Activated naive CD4-positive, alpha-beta T cell treated with Interleukin-2 at 50 U/mL for 16 hours (primary cell): ENCODE measurements around the gene ROBO2.

ENCODE experiments used
- DNase-seq: peaks from one replicate; pipeline ENCODE4 v3.0.0-alpha.2; 2020

ROBO2 gene

DNA sequence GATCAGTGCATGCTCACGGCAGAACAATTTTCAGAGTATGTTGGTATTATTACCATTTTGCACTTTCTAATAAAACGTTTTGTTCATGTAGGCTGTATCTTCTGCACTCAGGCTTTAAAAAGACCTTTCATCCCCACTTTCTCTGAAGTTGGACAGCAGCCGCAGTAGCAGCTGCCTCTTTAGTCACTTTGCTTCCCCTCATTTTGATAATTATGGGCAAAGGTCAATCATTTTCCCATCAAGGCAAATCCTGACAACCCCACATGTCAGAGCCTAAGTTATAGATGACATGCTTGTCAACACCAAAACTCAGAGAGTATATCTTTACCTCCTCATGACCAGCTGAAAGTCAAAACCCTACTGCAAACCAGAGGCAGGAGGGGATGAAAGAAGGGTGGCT, 99.7 kb downstream of the ROBO2 start:
- DNase-seq, result no peak

- DNase-seq, result no peak
Measured at GRCh38 chr3:77141423-77141822, 101.5 kb downstream of the ROBO2 start.

- no peak for DNase-seq
Measured at GRCh38 chr3:77142578-77142977, 102.7 kb downstream of the ROBO2 start.

GRCh38 chr3:77146004-77146403, 106.1 kb downstream of the ROBO2 start:
- DNase-seq, result no peak

GRCh38 chr3:77147836-77148578, 108.1 kb downstream of the ROBO2 start:
- no peak for DNase-seq

DNA sequence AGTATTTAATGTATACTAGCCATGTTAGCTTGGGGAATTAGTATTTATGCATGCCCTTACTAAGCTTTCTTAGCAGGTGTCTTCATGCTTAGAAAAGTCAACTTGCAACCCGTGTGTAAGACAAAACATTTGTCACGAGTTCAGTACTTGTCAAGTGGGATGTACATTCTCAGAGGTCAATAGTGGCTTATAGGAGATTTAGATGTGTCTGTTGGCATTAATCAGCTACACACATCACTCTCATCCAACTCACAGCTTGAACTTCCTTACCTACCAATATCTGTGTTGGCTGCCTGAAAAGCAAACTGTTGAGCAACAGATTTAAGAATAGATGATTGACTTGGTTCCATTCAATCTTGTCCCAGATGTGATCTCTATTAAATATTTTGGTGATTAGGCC, 109.5 kb downstream of the ROBO2 start:
- no peak for DNase-seq

GRCh38 chr3:77150028-77150427, 110.1 kb downstream of the ROBO2 start:
- no peak for DNase-seq

DNA sequence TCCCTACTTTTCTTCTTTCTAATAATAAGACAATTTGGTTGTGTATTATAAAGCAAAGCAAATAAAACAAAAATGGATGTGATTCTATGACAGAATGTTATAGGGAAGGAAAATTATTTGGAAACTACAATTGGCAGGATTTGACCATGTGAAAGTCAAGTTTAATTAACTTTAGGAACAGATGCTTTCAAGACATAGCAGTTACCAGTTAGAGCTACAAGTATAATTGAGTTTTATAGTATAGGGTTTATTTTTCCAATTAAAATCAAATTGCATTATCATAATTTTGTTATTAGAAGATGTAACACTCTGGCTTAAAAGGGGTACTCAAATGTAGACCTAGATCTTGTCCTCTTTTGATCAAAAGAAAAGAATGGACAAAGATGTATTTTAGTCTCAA, 110.9 kb downstream of the ROBO2 start:
- DNase-seq, result no peak

DNA sequence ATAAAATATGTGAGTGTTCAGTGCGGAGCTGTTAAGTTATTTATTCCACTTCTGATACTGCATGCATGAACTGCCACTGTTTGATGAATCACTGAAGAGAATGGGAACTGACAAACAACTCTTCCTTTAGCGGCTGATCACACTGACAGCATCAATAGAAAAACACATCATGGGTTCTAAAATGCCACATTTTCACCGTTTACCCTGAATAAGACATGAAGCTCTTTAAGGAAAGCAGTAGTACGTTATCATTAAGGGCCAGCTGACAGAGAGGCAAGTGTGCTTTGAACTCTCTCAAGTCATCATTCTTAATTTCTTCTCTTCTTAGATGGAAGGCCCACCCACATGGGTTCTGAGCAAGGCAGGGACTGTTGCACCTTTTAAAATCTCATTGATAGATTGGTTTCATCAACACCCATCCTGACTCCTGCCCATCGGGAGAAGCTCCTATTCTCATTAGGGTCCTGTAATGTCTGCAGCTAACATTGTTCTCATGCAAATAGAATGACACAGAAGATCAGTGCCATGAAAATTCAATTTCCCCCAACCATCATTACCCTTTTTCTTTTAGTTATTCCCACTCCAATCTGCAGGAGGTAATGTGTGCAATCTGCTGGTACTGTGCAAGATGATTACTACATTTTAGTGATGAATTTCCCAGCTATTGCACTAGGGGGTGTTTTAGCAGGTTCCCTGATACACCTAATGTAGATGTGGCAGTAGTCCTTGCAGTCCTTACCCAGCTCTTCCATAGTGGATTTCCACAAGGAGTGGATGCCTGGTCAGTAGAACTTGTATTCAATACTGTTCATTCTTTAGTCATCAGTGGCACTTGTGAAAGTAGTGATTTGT, 119.1 kb downstream of the ROBO2 start:
- no peak for DNase-seq

GRCh38 chr3:77160931-77161497, 121.1 kb downstream of the ROBO2 start:
- DNase-seq, result no peak

DNA sequence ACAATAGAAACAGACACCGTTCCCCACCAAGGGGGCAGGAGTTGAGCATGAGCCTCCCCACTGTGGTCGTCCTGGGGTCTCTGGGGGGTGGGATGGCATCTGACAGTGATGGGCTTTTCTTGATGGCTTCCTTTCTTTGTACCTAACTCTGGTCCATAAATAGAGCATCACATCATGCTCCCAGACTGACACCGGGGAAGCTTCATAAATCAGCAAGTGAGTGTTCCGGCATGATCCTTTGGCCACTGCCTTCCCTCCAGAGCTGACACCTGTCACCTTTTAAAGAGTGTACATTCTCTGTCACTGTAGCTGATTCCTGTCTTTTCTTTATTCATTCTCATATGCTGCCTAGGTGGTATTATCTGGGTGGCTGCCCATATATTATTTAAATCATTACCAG, 129.9 kb downstream of the ROBO2 start:
- no peak for DNase-seq

- no peak for DNase-seq
Measured at GRCh38 chr3:77171026-77171425, 131.1 kb downstream of the ROBO2 start.

- no peak for DNase-seq
Measured at GRCh38 chr3:77179762-77180161, 139.9 kb downstream of the ROBO2 start.

GRCh38 chr3:77182341-77182740, 142.4 kb downstream of the ROBO2 start:
- no peak for DNase-seq

DNA sequence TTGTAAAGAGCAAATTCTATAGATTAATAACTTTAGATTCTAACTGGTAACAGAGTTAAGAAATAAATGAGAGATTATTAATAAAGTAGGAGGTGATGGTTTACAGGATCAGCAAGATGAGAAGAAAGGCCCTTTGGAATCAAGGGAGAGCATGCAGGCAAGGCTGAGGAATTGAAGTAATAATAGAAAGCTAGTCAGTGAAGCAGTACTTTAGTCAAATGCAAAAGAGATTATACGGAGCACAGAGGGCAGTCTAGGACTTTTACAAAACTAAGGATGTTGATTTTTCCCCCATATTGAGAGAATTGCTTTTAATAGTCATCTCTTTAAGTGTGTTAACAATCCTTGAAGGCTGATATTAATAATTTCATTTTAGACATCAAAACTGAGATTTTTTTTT, 146.4 kb downstream of the ROBO2 start:
- no peak for DNase-seq

DNA sequence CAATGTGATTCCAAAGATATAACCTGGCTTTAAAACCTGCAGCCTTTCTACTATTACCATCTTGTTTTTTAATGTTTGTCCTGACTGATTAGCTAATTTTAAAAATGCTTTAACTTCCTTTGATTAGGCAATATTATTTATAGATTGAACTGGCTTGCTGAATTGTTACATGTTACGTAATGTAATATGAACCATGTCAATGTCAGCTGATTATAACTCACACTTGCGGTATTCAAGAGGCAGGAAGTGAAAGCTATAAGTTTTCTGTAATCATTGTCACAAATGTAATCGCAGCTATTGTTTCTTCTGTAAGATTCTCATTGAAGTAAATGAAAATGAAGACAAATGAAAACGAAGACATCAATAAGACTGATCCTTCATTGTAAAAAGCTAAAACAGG, 146.8 kb downstream of the ROBO2 start:
- no peak for DNase-seq

DNA sequence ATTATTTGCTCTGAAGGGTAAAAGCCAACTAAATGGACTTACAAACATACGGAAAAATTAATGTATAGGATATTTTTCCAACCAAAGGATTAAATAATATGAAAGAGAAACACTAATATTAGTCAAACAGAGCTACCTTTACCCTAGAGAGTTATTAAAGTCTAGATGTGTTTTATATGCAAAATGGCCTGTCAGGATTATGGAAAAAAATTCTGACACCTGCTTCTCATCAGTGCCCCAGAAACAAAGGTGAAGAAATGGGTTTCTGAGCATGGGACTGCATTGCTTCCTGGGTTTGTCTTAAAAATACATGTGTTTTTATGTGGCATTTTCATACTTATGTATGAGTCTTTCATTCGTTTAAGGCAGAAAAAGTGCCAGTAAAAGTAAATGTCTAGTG, 148.3 kb downstream of the ROBO2 start:
- no peak for DNase-seq

GRCh38 chr3:77189258-77189657, 149.4 kb downstream of the ROBO2 start:
- DNase-seq, result no peak

GRCh38 chr3:77189684-77190083, 149.8 kb downstream of the ROBO2 start:
- no peak for DNase-seq

- no peak for DNase-seq
Measured at GRCh38 chr3:77190374-77190773, 150.5 kb downstream of the ROBO2 start.

GRCh38 chr3:77191014-77191413, 151.1 kb downstream of the ROBO2 start:
- DNase-seq, result no peak

- DNase-seq, result no peak
Measured at GRCh38 chr3:77191640-77192039, 151.7 kb downstream of the ROBO2 start.

- no peak for DNase-seq
Measured at GRCh38 chr3:77195766-77196545, 156.1 kb downstream of the ROBO2 start.
